Measurements from ENCODE around the gene KLHL21. TPM values are rescaled to one million over a fixed set of nuclear protein-coding genes. Genes with fewer than 3 reads are reported as not detected.
"Not testable (repeated sequence)": the region's sequence is repeated elsewhere in the genome, so short reads cannot be mapped to it uniquely, and the experiment has no call there.

The KLHL21 gene, protein sequence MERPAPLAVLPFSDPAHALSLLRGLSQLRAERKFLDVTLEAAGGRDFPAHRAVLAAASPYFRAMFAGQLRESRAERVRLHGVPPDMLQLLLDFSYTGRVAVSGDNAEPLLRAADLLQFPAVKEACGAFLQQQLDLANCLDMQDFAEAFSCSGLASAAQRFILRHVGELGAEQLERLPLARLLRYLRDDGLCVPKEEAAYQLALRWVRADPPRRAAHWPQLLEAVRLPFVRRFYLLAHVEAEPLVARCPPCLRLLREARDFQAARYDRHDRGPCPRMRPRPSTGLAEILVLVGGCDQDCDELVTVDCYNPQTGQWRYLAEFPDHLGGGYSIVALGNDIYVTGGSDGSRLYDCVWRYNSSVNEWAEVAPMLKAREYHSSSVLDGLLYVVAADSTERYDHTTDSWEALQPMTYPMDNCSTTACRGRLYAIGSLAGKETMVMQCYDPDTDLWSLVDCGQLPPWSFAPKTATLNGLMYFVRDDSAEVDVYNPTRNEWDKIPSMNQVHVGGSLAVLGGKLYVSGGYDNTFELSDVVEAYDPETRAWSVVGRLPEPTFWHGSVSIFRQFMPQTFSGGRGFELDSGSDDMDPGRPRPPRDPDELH
- 8.2 TPM for total RNA-seq

DNA sequence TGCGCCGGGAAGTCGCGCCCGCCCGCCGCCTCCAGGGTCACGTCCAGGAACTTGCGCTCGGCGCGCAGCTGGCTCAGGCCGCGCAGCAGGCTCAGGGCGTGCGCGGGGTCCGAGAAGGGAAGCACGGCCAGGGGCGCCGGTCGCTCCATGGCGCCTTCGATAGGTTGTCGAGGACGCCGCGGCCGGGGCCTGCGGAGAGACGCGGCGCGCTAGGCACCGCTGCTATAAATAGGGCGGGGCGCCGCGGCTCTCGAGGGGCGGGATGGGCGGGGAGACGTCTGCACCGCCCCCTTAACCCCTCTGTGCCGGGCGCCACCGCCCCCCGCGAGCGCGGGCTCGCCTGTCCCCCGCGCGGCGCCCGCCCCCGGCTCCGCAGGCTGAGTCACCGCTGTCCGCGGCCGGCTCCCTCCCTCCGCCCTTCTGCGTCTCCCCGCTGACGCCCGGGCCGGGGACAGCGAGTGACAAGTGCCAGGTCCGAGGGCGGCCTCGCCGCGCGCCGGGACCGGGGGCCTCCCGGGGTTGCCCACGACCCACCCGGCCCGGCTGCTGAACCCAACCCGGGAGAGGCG lies at the start of gene KLHL21:
KLHL21 (minus strand) TSS at position 201 of the 569 bp plus-strand sequence; CDS start at position 149, 52 bp downstream.
- DNase-seq (ENCODE audit: low spot score in 2 of 2), result peak; percentile 93 to 97
- no peak for FAIRE-seq

DNA sequence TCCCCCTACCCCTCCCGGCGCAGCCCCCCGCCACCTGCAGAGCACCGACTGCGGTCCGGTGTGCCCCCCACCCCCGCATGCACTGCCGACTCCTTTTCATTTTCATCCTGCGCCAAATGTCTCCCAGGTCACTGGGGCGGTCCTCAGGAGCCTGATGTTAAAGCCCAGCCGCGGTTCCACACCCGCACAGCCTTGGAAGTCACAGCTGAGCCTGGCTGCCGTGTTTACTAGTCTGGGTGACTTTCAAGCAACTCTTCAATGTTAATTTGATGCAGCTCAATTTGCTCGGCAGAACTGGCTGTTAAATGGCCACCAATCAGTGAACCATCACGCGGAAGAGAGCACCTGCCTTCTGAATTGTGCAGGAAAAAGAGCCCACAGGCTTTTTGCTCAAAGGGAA lies 49.2 kb upstream of the KLHL21 start:
- FAIRE-seq (no peak), DNase-seq (ENCODE audit: low spot score in 2 of 2) (no peak)

DNA sequence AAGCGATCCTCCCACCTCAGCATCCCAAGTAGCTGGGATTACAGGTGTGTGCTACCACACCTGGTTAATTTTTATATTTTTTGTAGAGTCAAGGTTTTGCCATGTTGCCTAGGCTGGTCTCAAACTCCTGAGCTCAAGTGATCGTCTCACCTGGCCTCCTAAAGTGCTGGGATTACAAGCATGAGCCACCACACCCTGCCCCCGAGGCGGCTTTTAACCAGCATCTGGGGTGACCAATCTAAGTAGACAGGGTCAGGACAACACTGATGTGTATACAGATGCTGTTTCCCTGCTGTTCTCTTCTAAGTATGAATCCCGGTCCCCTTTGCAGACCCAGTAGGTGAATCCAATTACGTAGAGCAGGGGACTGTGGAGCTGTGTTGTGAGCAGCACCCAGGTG lies 45.9 kb upstream of the KLHL21 start:
- no peak for DNase-seq (ENCODE audit: low spot score in 2 of 2)
- no peak for FAIRE-seq

DNA sequence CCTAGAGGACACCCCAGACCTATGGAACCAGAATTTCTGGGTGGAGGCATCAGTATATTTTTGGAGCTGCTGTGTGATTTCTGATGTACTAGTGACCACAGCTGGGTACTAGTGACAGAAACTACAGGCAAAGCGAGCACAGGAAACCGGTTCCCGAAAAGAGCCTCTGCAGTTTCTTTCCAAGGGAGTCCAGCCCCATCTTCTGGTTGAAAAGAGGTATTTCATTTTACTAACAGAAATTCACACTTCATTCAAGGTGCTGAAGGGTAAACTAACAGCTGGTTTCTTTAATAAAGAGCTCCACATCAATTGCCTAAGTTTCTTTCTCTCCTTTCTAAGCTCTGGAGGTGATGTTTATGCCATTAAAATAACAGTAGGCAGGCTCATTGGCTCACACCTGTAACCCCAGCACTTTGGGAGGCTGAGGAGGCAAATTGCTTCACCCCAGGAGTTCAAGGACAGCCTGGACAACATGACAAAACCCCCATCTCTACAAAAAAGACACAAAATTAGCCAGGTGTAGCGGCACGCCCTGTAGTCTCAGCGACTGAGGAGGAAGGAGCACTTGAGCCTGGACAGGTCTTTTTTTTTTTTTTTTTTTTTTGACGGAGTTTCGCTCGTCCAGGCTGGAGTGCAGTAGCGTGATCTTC lies 44.0 kb upstream of the KLHL21 start:
- DNase-seq (ENCODE audit: low spot score in 2 of 2) (peak in 1 of 2 donors; percentile 70), FAIRE-seq (no peak)

DNA sequence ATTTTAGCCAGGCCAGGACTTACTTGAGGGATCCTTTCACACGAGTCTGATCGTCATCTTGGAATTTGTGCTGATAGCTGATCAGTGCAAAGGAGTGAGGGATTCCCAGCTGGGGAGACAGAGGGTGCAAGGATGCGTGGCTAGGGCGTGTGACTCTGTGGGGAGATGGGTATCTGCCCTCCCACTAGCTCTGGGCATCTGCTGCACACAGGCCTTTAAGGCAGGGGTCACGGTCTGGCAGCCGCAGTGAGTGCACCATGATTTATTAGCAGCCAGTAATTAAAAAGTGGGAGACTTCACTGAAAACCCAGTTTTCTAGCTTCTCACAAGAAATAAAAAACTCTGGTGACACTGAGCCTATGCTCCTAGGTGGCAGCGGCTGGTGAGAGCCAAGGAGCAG lies 42.3 kb upstream of the KLHL21 start:
- DNase-seq (ENCODE audit: low spot score in 2 of 2) (no peak), FAIRE-seq (no peak)

DNA sequence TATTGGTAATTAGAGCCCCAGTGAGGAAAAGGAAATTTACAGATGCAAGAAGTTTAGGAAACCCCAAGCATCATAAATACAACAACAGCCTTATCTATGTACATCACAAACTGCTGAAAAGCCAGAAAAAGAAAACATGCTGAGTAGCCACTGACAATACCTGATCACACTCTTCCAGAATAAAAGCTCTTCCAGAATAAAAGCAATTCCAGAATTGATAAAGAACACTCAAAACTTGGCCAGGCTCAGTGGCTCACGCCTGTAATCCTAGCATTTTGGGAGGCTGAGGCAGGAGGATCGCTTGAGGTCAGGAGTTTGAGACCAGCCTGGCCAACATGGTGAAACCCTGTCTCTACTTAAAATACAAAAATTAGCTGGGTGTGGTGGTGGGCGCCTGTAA lies 38.2 kb upstream of the KLHL21 start:
- not testable (repeated sequence) for FAIRE-seq; DNase-seq (ENCODE audit: low spot score in 2 of 2)

DNA sequence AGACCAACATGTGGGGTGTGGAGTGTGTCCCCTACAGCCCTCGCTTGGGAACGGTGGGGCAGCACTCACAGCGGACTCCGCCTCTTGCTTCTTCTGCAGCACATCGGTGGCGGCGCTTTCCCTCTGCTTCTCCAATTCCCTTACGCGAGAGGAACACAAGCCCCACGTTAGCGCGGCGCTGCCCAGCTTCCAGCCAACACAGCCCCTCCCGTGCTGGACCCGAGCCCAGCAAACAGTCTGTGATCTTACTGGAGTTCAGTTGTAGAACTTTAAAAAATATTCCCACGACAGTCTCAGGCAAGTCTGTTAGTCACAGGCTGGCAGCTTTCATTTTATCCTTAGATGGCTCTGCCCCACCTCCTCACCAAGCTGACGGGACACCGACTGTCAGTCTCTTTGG lies 35.6 kb upstream of the KLHL21 start:
- FAIRE-seq (no peak), DNase-seq (ENCODE audit: low spot score in 2 of 2) (peak in 1 of 2 donors; percentile 61)

DNA sequence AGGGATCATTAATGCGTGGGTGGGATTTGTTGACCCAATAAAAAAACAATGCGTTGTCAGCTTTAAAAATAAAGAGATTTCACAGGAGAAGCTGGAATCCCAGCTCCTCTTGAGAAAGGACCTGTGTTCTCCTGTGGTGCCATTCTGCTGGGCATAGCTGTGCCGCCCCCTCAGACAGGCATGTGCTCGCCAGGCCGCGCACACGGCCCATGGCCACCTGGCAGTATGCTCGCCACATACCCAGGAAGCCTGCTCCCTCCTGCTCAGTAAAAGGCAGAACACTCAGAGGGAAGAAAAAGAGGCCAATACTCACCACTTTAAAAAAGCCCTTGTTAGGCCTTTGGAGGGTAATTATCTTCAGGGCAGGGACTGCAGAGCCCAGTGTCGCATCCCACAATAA lies 35.1 kb upstream of the KLHL21 start:
- DNase-seq (ENCODE audit: low spot score in 2 of 2), result no peak
- FAIRE-seq, result no peak

DNA sequence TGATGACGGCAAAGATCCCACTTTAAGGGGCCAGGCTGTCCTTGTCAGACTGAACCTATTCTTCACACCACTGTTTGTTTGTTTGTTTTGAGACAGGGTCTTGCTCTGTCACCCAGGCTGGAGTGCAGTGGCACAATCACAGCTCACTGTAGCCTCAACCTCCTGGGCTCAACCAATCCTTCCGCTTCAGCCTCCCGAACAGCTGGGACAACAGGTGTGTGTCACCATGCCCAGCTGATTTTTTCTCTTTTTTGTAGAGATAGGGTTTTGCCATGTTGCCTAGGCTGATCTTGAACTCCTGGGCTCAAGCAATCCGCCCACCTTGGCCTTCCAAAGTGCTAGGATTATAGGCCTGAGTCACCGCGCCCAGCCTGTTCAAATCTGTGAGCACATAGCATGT lies 34.1 kb upstream of the KLHL21 start:
- not testable (repeated sequence) for DNase-seq (ENCODE audit: low spot score in 2 of 2); FAIRE-seq

DNA sequence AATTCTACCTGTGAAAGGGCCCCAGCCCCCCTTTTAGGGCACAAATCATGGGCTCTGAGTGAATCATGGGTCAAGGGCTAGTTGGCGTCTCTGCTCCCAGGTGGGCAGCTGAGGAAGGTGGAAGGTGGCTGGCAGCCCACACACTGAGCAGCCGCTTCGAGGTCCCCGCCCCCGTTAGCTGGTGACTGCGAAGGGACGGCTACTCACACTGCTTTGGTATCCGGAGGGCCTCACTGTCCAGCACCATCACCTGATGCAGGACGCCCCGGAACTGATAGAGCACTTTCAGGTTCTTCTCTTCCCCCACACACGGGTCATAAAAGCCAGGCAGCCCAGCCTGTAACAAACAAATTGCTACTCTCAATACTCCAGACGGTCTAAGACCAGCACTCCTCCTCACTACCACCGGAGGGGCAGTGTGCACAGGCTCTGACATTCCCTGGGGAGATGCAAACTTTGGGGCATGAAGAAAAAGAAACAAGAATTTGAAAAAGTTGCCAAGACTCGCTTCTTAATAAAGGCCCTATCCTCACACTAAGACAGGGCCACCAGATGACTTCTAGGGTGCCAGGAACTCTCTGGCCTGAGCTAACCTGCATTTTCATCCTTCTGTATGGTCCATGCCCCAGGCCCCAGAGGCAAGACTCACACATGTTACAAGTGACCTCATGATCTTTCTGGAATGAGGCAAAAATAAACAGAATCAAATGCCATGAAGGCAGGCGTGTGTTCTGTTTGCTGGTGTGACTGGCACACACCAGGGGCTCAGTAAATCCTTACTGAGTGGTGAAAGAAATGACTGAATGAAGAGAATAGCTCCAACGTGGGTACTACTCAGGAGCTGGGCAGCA lies 33.5 kb upstream of the KLHL21 start:
- no peak for DNase-seq (ENCODE audit: low spot score in 2 of 2)
- FAIRE-seq, result no peak

DNA sequence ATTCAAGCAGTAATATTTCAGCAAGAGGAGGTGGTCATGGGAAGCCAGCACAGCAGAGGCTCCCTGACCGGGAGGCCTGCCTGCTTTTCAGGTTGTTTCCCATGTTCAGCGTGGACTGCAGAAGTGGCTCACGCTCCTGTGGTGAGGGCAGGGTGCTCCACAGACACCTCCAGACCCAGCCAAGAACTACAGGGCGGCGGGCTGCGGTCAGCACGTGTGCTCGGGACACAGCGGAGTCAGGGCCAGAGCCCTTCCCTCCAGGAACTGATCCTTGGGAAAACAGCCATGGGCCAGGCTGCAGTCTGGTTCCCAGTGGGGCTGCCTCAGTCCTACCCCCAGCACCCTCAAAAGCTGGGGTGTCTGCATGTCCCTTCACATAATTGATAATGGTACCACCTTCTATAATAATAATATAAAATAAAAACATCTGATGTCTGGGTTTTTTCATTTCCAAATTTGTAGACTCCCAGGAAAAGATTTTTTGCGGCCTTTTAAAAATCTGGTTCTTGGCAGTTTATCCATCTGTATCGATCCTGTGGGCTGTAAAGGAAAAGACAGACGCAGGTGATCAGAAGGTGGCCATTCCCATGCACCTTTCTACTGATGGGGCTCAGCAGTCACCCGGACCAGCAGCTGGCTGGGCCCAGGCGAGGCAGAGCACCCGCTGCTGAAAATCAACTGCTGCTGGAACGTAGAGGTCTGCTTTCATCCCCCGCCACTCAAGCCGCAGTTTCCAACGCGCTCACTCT lies 32.7 kb upstream of the KLHL21 start:
- no peak for FAIRE-seq
- no peak for DNase-seq (ENCODE audit: low spot score in 2 of 2)

DNA sequence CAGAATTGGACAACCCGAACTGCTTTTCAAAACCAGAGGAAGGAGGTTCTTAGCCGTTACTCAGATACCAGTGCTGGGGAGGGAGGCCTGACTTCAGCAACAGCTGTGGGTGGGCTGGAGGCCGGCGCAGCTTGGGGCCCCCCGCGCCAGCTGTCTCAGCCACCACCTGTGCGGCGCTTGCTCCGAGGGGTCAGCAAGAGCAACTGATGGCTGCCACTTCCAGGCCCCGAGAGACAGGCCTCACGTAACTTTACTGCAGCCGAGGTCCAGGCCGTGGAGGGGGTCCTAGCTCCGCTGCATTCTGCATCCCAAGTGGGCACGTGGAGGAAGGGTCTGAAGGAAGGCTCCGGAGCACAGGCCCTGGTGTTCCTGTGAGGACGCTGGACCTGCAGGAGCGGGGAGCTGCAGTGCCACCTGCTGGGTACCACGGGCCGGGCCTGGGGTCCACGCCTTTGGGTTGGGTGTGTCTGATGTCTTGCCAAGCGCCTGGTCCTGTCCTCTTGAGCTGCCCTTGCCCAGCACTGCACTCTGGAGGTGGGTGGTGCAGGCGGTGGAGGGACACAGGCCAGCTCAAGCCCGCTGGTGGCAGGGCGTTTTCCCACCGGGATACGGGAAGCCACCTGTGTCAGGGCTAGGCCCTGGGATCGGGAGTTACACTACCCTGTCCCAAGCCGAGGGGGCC lies 31.8 kb upstream of the KLHL21 start:
- DNase-seq (ENCODE audit: low spot score in 2 of 2) (peak in 1 of 2 donors; percentile 65), FAIRE-seq (no peak)

DNA sequence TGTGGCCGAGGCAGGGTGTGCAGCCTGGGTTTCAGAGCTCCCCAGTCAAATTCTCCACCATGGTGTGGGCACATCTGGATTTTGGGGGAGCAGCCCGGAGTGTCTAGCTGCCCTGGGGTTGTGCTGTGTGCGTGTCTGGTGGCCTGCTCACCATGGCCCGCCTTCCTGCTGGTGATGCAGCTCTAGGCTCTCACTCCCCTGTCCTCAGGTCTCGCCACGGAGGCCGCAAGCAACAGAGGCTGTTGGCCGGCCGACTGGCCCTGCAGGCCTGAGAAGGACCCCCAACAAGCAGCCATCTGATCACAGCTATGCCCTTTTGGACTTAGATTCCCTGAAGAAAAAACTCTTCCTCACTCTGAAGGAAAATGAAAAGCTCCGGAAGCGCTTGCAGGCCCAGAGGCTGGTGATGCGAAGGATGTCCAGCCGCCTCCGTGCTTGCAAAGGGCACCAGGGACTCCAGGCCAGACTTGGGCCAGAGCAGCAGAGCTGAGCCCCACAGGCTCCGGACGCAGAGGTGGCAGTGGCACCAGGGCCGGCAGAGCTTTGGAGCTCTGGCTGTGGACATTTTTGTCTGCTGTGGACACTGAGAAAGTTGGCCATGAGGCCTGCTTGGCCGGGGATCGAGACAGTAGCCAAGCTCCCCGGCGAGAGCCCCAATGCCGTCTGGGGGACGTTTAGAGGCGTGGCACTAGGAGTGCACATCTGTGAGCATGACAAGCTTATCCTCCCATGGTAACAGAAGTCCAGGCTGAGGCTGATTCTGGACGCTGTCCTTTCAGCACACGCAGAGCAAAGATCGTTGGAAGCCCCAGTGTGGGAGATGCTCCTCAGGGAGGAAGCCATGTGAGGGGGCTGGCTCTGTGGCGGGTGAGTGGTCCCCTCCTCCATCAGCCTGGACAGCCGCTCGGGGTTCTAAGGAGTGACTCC lies 30.2 kb upstream of the KLHL21 start:
- FAIRE-seq, result no peak

DNA sequence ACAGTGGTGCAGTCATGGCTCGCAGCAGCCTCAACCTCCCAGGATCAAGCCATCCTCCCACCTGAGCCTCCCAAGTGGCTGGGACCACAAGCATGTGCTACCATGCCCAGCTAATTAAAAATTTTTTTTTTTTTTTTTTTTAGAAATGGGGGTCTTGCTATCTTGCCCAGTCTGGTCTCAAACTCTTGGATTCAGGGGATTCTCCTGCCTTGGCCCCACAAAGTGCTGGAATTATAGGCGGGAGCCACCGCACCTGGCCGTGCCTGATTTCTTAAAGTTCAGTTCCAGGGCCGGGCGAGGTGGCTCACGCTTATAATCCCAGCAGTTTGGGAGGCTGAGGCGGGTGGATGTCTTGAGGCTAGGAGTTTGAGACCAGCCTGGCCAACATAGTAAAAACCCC lies 28.4 kb upstream of the KLHL21 start:
- FAIRE-seq (no peak), DNase-seq (ENCODE audit: low spot score in 2 of 2) (no peak)

More for the DNA sequence above, 30.2 kb upstream of the KLHL21 start:
- DNase-seq (ENCODE audit: low spot score in 2 of 2), result no peak

DNA sequence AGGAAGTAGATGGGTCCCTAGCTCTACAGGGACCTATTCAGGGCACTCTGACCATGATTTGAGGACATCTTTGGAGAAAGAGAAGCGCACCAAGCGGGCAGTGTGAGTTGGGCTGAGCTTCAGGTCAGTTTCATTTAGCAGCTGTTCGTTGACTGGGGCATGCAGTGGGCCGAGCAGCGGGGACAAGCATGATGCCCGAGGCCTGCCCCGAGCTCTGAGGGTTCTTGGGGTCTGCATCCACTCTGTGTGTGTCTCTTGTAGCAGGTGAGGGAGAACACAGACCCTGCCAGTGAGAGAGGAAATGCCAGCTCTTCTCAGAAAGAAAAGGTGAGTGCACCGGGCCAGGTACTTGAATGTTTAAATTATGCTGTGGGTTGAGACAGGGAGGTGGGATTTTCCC lies 27.4 kb upstream of the KLHL21 start:
- DNase-seq (ENCODE audit: low spot score in 2 of 2) (no peak), FAIRE-seq (no peak)

DNA sequence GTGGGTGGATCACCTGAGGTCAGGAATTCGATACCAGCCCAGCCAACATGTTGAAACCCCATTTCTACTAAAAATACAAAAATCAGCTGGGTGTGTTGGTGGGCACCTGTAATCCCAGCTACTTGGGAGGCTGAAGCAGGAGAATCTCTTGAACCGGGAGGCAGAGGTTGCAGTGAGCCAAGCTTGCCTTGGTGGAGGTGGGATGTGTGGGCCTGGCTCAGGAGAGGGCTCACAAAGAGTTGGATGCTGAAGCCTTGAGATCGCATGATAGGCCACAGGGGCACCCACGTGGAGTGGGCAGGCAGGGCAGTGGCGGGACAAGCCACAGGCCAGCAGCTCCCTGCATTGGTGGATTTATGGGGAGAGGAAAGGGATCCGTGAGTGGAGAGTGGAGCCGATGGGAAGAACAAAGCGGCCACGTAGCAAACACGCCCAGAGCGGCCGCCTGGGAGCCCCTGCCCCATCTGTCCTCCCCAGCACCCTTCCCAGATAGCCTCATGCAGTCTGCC lies 26.4 kb upstream of the KLHL21 start:
- no peak for DNase-seq (ENCODE audit: low spot score in 2 of 2)
- FAIRE-seq, result no peak

DNA sequence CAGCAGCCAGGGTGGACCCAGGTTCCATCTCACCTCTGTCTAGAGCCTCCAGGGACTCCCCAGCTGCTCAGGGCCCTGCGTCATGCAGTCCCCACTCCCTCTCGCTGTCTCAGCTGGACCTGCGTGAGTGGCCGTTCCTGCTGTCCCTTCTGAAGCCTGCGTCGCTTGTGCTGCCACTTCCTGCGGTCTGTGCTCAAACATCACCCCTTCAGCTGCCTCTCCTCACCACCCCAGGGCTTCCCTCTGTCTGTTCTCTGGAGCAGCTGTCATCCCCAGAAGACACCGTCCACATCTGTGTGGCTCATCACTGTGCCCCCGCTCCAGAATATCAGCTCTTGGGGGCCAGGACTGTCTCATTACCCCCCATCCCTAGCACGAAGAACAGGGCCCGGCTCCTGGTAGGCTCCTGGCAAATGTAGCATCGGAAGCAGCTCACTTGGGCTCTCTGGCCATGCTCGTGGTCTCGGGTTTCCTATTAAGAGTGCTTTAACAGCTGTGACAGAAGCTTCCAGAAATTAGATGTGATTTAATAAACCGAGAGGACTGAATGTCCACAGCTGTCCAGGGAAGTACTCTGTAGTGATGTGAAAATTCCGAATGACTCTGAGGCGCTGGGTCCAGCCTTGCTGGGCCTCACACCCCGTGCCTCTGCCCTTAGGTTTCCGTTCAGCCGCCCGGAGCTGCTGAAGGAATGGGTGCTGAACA lies 25.3 kb upstream of the KLHL21 start:
- DNase-seq (ENCODE audit: low spot score in 2 of 2) (no peak), FAIRE-seq (no peak)
